ENCODE results near the gene RUNDC3A.
A peak's percentile ranks its signal among the peaks of the same experiment; 100 is the strongest.

- TF ChIP-seq CTCF (IDR thresholded peaks at IDR 0.05; ENCODE audit: low read length) (peak; percentile 91), EZH2 (IDR thresholded peaks at IDR 0.05; ENCODE audit: borderline replicate concordance, low read length) (no peak)
Observed at GRCh38 chr17:44345454-44346026, 37.1 kb downstream of the RUNDC3A start.

Measured in OCI-LY1 (cell line).